Measurements from ENCODE around the gene PRELID3B. TPM values are rescaled to one million over a fixed set of nuclear protein-coding genes. Genes with fewer than 3 reads are reported as not detected.

PRELID3B gene
- total RNA-seq, 3 donors from 2014 or later (not counting 1 experiment from before 2014, with no cell fraction given) = 49.3 to 51.6 (median 51.4) TPM

- no peaks in the 10 kb centered on the region for H3K4me1 Mint-ChIP-seq
- no peaks in the 10 kb centered on the region for H3K9me3 Mint-ChIP-seq
- no peak overlapping the region for H3K4me3 Mint-ChIP-seq
- no peak for TF ChIP-seq CTCF (IDR thresholded peaks at IDR 0.05)
- H3K27me3 Mint-ChIP-seq (ENCODE audit: low read depth in 2 of 2) = peaks cover 15 to 27% of the 10 kb centered on the region in 2 donors
- Histone ChIP-seq H3K27ac (ENCODE audit: low read length) (no peak overlapping the region), H3K9me3 (ENCODE audit: control insufficient read depth, insufficient read depth, low read length) (no peaks in the 10 kb centered on the region), H3K27me3 (ENCODE audit: control insufficient read depth, insufficient read depth, low read length) (peaks cover 2% of the 10 kb centered on the region), H3K4me3 (ENCODE audit: low read length) (no peak overlapping the region), H3K4me1 (ENCODE audit: control insufficient read depth, insufficient read depth, low read length) (no peaks in the 10 kb centered on the region), H3K36me3 (ENCODE audit: control insufficient read depth, insufficient read depth, low read length) (no peaks in the 10 kb centered on the region)
- intact Hi-C loops (cut with micrococcal nuclease) = no loop called here
- no peaks in the 10 kb centered on the region for H3K36me3 Mint-ChIP-seq
- 95% methylated on average over 8 of the region's 9 CpGs for whole genome bisulfite sequencing (ENCODE audit: insufficient coverage)
- DNase-seq = no peak
- ATAC-seq = no peak
- no peak overlapping the region for H3K27ac Mint-ChIP-seq
Measured at GRCh38 chr20:59084041-59084850, 41.7 kb upstream of the PRELID3B start.

DNA sequence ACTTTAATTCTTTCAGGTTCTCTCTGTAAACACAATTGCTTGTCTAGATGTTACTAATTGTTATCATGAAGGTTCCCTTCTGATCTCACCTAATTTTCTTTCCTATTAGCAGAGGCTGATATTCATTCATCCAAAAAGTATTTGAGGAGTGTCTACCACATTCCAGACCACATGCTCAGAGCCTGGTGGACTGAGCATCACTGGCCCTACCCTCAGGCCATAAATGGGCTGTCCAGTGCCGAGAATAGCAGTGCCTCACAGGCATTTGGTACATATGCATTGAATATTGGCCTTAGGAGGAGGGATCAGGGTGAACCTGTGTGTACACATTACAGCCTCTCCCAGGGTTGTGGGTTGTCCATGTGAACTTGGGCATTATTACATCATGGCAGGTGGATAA is 40.4 kb upstream of the PRELID3B start:
- H3K27me3 Mint-ChIP-seq (ENCODE audit: low read depth in 2 of 2) = peaks cover 17 to 27% of the 10 kb centered on the region in 2 donors
- no peak overlapping the region for H3K27ac Mint-ChIP-seq
- WGBS (ENCODE audit: insufficient coverage) = 82% methylated on average over 1 of the region's 1 CpG
- Histone ChIP-seq H3K9me3 (ENCODE audit: control insufficient read depth, insufficient read depth, low read length) (no peaks in the 10 kb centered on the region), H3K4me1 (ENCODE audit: control insufficient read depth, insufficient read depth, low read length) (no peaks in the 10 kb centered on the region), H3K27me3 (ENCODE audit: control insufficient read depth, insufficient read depth, low read length) (peaks cover 6% of the 10 kb centered on the region), H3K4me3 (ENCODE audit: low read length) (no peak overlapping the region), H3K27ac (ENCODE audit: low read length) (no peak overlapping the region), H3K36me3 (ENCODE audit: control insufficient read depth, insufficient read depth, low read length) (no peaks in the 10 kb centered on the region)
- H3K4me1 Mint-ChIP-seq = no peaks in the 10 kb centered on the region
- TF ChIP-seq CTCF (IDR thresholded peaks at IDR 0.05) = no peak
- H3K36me3 Mint-ChIP-seq = no peaks in the 10 kb centered on the region
- no peaks in the 10 kb centered on the region for H3K9me3 Mint-ChIP-seq
- intact Hi-C loops (cut with micrococcal nuclease) = no loop called here
- no peak overlapping the region for H3K4me3 Mint-ChIP-seq
- DNase-seq (no peak), ATAC-seq (no peak)

DNA sequence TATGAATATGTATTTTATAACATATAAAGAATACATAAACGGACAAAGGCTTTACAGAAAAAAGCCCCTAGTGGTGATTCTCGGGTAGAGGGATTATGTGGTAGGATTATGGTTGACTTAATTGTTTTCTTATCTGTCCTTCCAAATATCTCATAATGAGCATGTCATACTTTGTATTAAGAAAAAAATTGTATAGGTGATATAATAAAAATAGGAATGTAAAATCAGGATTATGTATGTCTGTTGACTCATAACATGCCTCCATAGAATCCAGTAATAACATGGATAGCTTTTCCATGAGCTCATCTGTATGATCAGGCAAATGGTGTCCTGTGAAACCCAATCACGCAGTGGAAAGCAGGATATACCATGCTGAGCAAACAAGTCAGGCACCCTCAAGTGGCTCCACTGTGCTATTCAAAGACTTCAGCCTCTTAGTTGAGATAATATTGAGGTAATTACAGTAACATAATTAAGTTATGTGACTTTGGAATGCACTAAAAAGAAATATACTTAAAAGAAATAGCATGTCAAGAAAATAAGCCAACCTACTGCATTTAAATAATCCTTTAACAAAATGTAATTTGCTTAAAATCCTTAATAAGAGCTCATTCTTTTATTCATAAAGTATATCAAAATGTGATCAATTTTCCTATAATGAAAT is 39.6 kb upstream of the PRELID3B start:
- DNase-seq (peak in 1 of 2 donors; percentile 43), ATAC-seq (no peak)
- Mint-ChIP-seq H3K27ac (no peak overlapping the region), H3K36me3 (no peaks in the 10 kb centered on the region), H3K9me3 (no peaks in the 10 kb centered on the region), H3K4me1 (peaks cover 0 to 5% of the 10 kb centered on the region in 2 donors), H3K4me3 (no peak overlapping the region), H3K27me3 (ENCODE audit: low read depth in 2 of 2) (peaks cover 21 to 34% of the 10 kb centered on the region in 2 donors)
- H3K27me3 ChIP-seq (ENCODE audit: control insufficient read depth, insufficient read depth, low read length) = peaks cover 8% of the 10 kb centered on the region
- intact Hi-C loops (cut with micrococcal nuclease) = no loop called here
- peak; percentile 47 for TF ChIP-seq CTCF (IDR thresholded peaks at IDR 0.05)
- no peaks in the 10 kb centered on the region for H3K9me3 ChIP-seq (ENCODE audit: control insufficient read depth, insufficient read depth, low read length)
- no peak overlapping the region for H3K4me3 ChIP-seq (ENCODE audit: low read length)
- 72% methylated on average over 1 of the region's 3 CpGs for WGBS (ENCODE audit: insufficient coverage)
- no peak overlapping the region for H3K27ac ChIP-seq (ENCODE audit: low read length)
- H3K36me3 ChIP-seq (ENCODE audit: control insufficient read depth, insufficient read depth, low read length) = no peaks in the 10 kb centered on the region
- H3K4me1 ChIP-seq (ENCODE audit: control insufficient read depth, insufficient read depth, low read length) = no peaks in the 10 kb centered on the region

Data from natural killer cell (primary cell).